ENCODE data around the gene BCL6. TPM values are rescaled to one million over a fixed set of nuclear protein-coding genes. Genes with fewer than 3 reads are reported as not detected.

Gene BCL6
- total and polyA plus RNA-seq, 2 of the 8 experiments (the other 6 are each of a cell fraction or from before 2014, with no cell fraction given): 5.7 to 10.4 TPM

GRCh38 chr3:187744169-187745151 is 808 bp downstream of the BCL6 start (continued):
- no peak for TF ChIP-seq CTBP2 (IDR thresholded peaks at IDR 0.05; ENCODE audit: borderline replicate concordance, insufficient read depth, insufficient read length, low read length)
- peak; percentile 39; the same call in 1 of the 2 replicates for TF ChIP-seq RBBP5 (IDR thresholded peaks at IDR 0.05; ENCODE audit: borderline replicate concordance, low read depth, low read length)
- no peak for TF ChIP-seq KDM1A (IDR thresholded peaks at IDR 0.05; ENCODE audit: borderline replicate concordance, low read length)
- no peak for TF ChIP-seq GABPA (IDR thresholded peaks at IDR 0.05; ENCODE audit: borderline replicate concordance, insufficient read depth, low read length)
- peak; percentile 26; the same call in 1 of the 2 replicates for TF ChIP-seq TAF1 (IDR thresholded peaks at IDR 0.05; ENCODE audit: low read depth, low read length)
- TF ChIP-seq POU5F1 (IDR thresholded peaks at IDR 0.05; ENCODE audit: low read depth, low read length): no peak
- TF ChIP-seq CREB1 (IDR thresholded peaks at IDR 0.05): 0 out of 2 replicates have a peak, but pooled peaks have one; percentile 6
- no peak; the same call in 1 of the 2 replicates for TF ChIP-seq CHD1 (IDR thresholded peaks at IDR 0.05; ENCODE audit: low read depth, low read length)
- TF ChIP-seq SP4 (IDR thresholded peaks at IDR 0.05; ENCODE audit: low read length): no peak
- peak; percentile 88 for TF ChIP-seq POLR2AphosphoS5 (IDR thresholded peaks at IDR 0.05; ENCODE audit: low read depth, low read length)
- no peak for TF ChIP-seq TBP (IDR thresholded peaks at IDR 0.05; ENCODE audit: low read depth, low read length)
- peak in 1 of 2 experiments; percentile 47; a peak in 1 of 4 replicates for TF ChIP-seq SIN3A (conservative IDR thresholded peaks at IDR 0.05 in 1 of 2, IDR thresholded peaks at IDR 0.05 in 1 of 2; ENCODE audit: low read depth in 1 of 2, low read length in 2 of 2)
- TF ChIP-seq, protein P1, sequence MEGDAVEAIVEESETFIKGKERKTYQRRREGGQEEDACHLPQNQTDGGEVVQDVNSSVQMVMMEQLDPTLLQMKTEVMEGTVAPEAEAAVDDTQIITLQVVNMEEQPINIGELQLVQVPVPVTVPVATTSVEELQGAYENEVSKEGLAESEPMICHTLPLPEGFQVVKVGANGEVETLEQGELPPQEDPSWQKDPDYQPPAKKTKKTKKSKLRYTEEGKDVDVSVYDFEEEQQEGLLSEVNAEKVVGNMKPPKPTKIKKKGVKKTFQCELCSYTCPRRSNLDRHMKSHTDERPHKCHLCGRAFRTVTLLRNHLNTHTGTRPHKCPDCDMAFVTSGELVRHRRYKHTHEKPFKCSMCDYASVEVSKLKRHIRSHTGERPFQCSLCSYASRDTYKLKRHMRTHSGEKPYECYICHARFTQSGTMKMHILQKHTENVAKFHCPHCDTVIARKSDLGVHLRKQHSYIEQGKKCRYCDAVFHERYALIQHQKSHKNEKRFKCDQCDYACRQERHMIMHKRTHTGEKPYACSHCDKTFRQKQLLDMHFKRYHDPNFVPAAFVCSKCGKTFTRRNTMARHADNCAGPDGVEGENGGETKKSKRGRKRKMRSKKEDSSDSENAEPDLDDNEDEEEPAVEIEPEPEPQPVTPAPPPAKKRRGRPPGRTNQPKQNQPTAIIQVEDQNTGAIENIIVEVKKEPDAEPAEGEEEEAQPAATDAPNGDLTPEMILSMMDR (IDR thresholded peaks at IDR 0.05; ENCODE audit: control extremely low read depth in 1 of 3, insufficient read depth in 1 of 3, low read depth in 1 of 3, low read length in 3 of 3): no peak
- TF ChIP-seq FOSL1 (IDR thresholded peaks at IDR 0.05; ENCODE audit: insufficient read depth, low read depth, low read length): no peak
- TF ChIP-seq PHF8 (conservative IDR thresholded peaks at IDR 0.05; ENCODE audit: low read depth, low read length): 0 out of 2 replicates have a peak, but pooled peaks have one; percentile 11
- TF ChIP-seq SP1 (IDR thresholded peaks at IDR 0.05; ENCODE audit: low read depth, low read length): no peak
- peak; percentile 11 for TF ChIP-seq ASH2L (IDR thresholded peaks at IDR 0.05; ENCODE audit: low read length)
- no peak for TF ChIP-seq ATF3 (IDR thresholded peaks at IDR 0.05; ENCODE audit: insufficient read depth, low read depth, low read length)
